DND-41 (cell line): ENCODE measurements around the gene HDAC11.

Experiments
- ATAC-seq: fragments of 200-7000 bp; cut with Tn5 transposase; 3 replicates; pipeline ENCODE4 v1.9.1; 2021; ENCODE audit warnings: low read depth; ENCODE audit not compliant: insufficient read depth
- DNase-seq: peaks from one replicate; pipeline ENCODE4 v3.0.0-alpha.2; 2020
- H2AFZ ChIP-seq: 2 replicates; pipeline ENCODE4 v1.6.0; 2012; ENCODE audit warnings: low read depth, low read length
- H3K27ac ChIP-seq: 2 replicates; pipeline ENCODE4 v1.5.1; 2012; ENCODE audit warnings: low read length, inconsistent platforms
- H3K27me3 ChIP-seq: fragments of 200-600 bp; sonication (generic); 2 replicates; pipeline ENCODE4 v1.6.0; 2012; ENCODE audit warnings: low read length, mild to moderate bottlenecking, inconsistent platforms; ENCODE audit not compliant: insufficient read depth, poor library complexity
- H3K36me3 ChIP-seq: 2 replicates; pipeline ENCODE4 v1.5.1; 2012; ENCODE audit warnings: low read length, inconsistent platforms; ENCODE audit not compliant: insufficient read depth
- H3K4me1 ChIP-seq: 2 replicates; pipeline ENCODE4 v1.5.1; 2012; ENCODE audit warnings: mild to moderate bottlenecking, low read length; ENCODE audit not compliant: insufficient read depth
- H3K4me2 ChIP-seq: 2 replicates; pipeline ENCODE4 v1.6.0; 2012; ENCODE audit warnings: mild to moderate bottlenecking, moderate library complexity, low read length, inconsistent platforms; ENCODE audit not compliant: insufficient read depth
- H3K4me3 ChIP-seq, 2 experiments: fragments of 200-600 bp in 1 of 2; shearing (Covaris generic) in 1 of 2; 2 replicates each; pipeline ENCODE4 v1.5.1; 2012 to 2016; ENCODE audit warnings: inconsistent platforms in 2 of 2, low read length in 2 of 2, mild to moderate bottlenecking in 2 of 2, low read depth in 1 of 2, moderate library complexity in 1 of 2
- H3K79me2 ChIP-seq: 2 replicates; pipeline ENCODE4 v1.6.0; 2012; ENCODE audit warnings: low read length, inconsistent platforms; ENCODE audit not compliant: insufficient read depth
- H3K9ac ChIP-seq: 2 replicates; pipeline ENCODE4 v1.6.0; 2012; ENCODE audit warnings: low read depth, mild to moderate bottlenecking, inconsistent platforms, low read length, moderate library complexity
- H3K9me3 ChIP-seq: 2 replicates; pipeline ENCODE4 v1.5.1; 2012; ENCODE audit warnings: low read length, moderate library complexity, mild to moderate bottlenecking, inconsistent platforms; ENCODE audit not compliant: insufficient read depth, severe bottlenecking
- H4K20me1 ChIP-seq: 2 replicates; pipeline ENCODE4 v1.6.0; 2012; ENCODE audit warnings: low read length; ENCODE audit not compliant: insufficient read depth
- EZH2 ChIP-seq: IDR thresholded peaks from 3 replicates; pipeline ENCODE4 v1.6.1; 2012; ENCODE audit warnings: borderline replicate concordance, low read depth, mild to moderate bottlenecking, moderate library complexity, low read length, inconsistent platforms; ENCODE audit not compliant: severe bottlenecking
- TF ChIP-seq, protein P1 (sequence below): IDR thresholded peaks from 2 replicates; pipeline ENCODE4 v1.5.1; 2012; ENCODE audit warnings: borderline replicate concordance, low read length, moderate library complexity, mild to moderate bottlenecking; ENCODE audit not compliant: poor library complexity, severe bottlenecking; ENCODE audit errors: extremely low read depth

HDAC11 gene

DNA sequence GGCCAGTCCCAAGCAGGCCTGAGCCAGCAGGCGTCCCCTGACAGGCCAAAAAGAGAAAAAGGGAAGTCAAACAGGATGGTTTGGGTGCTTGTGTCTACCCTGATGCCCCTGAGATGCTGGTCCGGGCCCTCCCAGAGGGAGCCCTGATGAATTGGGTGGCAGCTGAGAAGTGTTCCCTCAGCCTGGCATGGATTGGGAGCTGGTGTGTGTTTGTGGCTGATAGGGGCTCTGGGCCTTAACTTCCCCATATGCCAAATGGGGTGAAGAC is 70.3 kb downstream of the HDAC11 start:
- ATAC-seq: no peak
- Histone ChIP-seq H4K20me1 (no peaks in the 10 kb centered on the region), H3K9me3 (no peaks in the 10 kb centered on the region), H3K27ac (no peak overlapping the region), H3K79me2 (no peaks in the 10 kb centered on the region), H3K4me2 (no peak overlapping the region), H3K9ac (no peak overlapping the region), H3K4me3 (no peak overlapping the region), H3K36me3 (no peaks in the 10 kb centered on the region), H3K4me1 (peaks cover 23% of the 10 kb centered on the region), H2AFZ (no peak overlapping the region), H3K27me3 (no peaks in the 10 kb centered on the region)
- TF ChIP-seq EZH2: no peak
- TF ChIP-seq, protein P1, sequence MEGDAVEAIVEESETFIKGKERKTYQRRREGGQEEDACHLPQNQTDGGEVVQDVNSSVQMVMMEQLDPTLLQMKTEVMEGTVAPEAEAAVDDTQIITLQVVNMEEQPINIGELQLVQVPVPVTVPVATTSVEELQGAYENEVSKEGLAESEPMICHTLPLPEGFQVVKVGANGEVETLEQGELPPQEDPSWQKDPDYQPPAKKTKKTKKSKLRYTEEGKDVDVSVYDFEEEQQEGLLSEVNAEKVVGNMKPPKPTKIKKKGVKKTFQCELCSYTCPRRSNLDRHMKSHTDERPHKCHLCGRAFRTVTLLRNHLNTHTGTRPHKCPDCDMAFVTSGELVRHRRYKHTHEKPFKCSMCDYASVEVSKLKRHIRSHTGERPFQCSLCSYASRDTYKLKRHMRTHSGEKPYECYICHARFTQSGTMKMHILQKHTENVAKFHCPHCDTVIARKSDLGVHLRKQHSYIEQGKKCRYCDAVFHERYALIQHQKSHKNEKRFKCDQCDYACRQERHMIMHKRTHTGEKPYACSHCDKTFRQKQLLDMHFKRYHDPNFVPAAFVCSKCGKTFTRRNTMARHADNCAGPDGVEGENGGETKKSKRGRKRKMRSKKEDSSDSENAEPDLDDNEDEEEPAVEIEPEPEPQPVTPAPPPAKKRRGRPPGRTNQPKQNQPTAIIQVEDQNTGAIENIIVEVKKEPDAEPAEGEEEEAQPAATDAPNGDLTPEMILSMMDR: no peak
- DNase-seq: no peak

- Histone ChIP-seq H3K36me3 (no peaks in the 10 kb centered on the region), H3K4me1 (peaks cover 21% of the 10 kb centered on the region), H4K20me1 (no peaks in the 10 kb centered on the region), H3K9ac (no peak overlapping the region), H3K27ac (no peak overlapping the region), H3K9me3 (no peaks in the 10 kb centered on the region), H3K4me2 (no peak overlapping the region), H3K79me2 (no peaks in the 10 kb centered on the region), H3K4me3 (no peak overlapping the region), H2AFZ (no peak overlapping the region), H3K27me3 (no peaks in the 10 kb centered on the region)
- no peak for TF ChIP-seq EZH2
- TF ChIP-seq, protein P1: no peak
- DNase-seq: no peak
- no peak for ATAC-seq
Measured at GRCh38 chr3:13550791-13551360, 70.8 kb downstream of the HDAC11 start.

DNA sequence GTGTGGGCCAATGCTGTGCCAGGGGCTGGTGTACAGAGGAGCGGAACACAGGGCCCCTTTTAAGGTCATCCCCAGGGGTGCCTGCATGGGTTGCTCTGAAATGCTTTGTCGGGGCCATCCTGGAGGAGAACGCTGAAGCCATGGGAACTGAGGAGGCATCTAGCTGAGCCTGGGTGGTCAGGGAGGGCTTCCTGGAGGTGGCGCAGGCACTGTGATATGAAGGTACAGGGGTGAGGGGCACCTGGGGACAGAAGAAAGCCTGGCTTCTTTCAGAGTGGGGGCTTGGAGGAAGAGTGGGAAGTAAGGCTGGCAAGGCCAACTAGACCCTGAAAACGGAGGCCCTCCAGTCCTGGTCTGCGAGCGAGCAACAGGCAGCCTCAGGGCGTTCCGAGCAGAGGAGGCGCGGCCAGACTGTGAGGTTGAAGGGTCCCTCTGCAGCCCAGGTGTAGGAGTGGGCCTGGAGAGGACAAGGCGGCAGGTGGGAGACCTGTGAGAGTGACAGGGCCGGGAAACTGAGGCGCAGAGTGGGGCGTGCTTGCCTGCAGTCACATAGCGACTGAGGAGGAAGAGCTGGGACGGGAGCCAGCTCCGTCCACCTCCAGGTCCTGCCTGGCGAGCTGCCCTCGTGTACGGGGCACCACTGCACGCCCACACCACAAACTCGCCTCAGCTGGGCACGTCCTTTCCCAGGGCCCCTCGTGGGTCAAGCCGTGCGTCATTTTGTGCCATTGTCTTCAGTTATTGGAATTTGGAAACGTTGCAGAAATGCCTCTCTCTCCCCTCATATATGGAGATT is 72.9 kb downstream of the HDAC11 start:
- Histone ChIP-seq H3K4me1 (peaks cover 30% of the 10 kb centered on the region), H3K27ac (no peak overlapping the region), H4K20me1 (no peaks in the 10 kb centered on the region), H2AFZ (no peak overlapping the region), H3K4me2 (no peak overlapping the region), H3K4me3 (no peak overlapping the region), H3K79me2 (no peaks in the 10 kb centered on the region), H3K36me3 (no peaks in the 10 kb centered on the region), H3K9me3 (no peaks in the 10 kb centered on the region), H3K9ac (no peak overlapping the region), H3K27me3 (no peaks in the 10 kb centered on the region)
- no peak for ATAC-seq
- TF ChIP-seq EZH2: no peak
- TF ChIP-seq, protein P1: no peak
- DNase-seq: no peak
